Cardiac muscle cell (in vitro differentiated cells and primary cell): ENCODE results near the gene TMEM120B. TPM values are rescaled to one million over a fixed set of nuclear protein-coding genes. Genes with fewer than 3 reads are reported as not detected.

Source experiments
- DNase-seq, 2 donors: peaks; one replicate each; pipeline versions ENCODE4 v3.0.0 to v3.0.0-alpha.2; 2010 to 2017; ENCODE audit warnings: low read depth in 1 of 2, low spot score in 1 of 2
- H3K27ac ChIP-seq: fragments of 200-600 bp; sonication (generic); 2 replicates; pipeline ENCODE4 v1.5.1; 2016
- H3K27me3 ChIP-seq: fragments of 200-600 bp; sonication (generic); 2 replicates; pipeline ENCODE4 v1.6.0; 2016; ENCODE audit warnings: control low read depth
- H3K36me3 ChIP-seq: fragments of 200-600 bp; sonication (generic); 2 replicates; pipeline ENCODE4 v1.5.1; 2016; ENCODE audit warnings: control low read depth
- H3K4me1 ChIP-seq: fragments of 200-600 bp; sonication (generic); 2 replicates; pipeline ENCODE4 v1.8.1; 2017; ENCODE audit warnings: low read depth, mild to moderate bottlenecking, mixed run types
- H3K4me3 ChIP-seq: fragments of 200-600 bp; sonication (generic); 2 replicates; pipeline ENCODE4 v1.5.1; 2016; ENCODE audit warnings: mild to moderate bottlenecking
- H3K9me3 ChIP-seq: fragments of 200-600 bp; sonication (generic); 2 replicates; pipeline ENCODE4 v1.5.1; 2017; ENCODE audit warnings: low read depth, mild to moderate bottlenecking, control low read depth
- polyA plus RNA-seq: library from polyadenylated mRNA; unstranded; fragments of >200 nt; fragmentation: Nextera tagmentation; extraction: Ambion mirVana; gene quantifications from 2 replicates; pipeline ENCODE4 v1.2.1, GENCODE V29; 2016
- total RNA-seq: library from RNA; depleted of rRNA; stranded (reverse); fragments of >200 nt; gene quantifications from 2 replicates; pipeline ENCODE4 v1.2.3, GENCODE V29; 2016
- TF ChIP-seq, protein P1 (sequence below): IDR thresholded peaks from 2 replicates; pipeline ENCODE4 v1.5.1; 2012; ENCODE audit warnings: low read depth, mild to moderate bottlenecking, low read length

Gene TMEM120B
- total and polyA plus RNA-seq, 2 experiments from 2014 or later: 19.7 to 30.7 TPM

DNA sequence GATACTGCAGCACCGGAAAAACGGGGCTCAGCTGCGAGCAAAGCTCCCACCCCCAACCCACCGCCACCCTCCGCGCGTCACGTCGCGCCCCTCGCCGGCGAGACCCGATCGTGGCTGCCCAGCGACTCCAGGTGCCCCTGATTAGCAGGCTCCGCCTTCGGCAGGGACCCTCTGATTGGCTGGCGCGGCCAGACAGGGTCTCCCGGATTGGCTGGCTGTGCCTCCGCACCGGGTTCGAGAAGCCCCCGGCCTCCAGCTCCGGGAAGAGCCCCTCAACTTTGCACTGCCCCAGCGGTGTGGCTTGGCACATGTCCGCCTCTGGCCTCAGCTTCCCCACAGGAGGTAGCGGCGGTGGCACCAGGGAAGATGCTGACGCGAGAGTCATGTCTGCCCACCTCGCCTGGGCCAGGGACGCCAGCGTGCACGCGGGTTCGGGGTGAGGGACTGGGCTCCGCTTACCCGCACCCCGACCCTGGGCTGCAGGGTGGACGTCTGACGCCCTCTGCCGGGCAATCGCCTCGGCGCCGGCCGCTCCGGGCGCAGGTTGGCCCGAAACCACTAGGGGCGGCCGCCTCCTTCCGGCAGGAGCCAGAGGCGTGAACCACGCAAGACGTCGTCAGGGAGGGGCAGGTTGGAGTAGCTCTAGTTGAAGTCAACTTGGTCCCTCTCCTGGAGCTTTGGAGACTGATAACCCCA lies 81.4 kb downstream of the TMEM120B start:
- H3K27ac ChIP-seq: peak overlapping the region; percentile 49
- TF ChIP-seq, protein P1, sequence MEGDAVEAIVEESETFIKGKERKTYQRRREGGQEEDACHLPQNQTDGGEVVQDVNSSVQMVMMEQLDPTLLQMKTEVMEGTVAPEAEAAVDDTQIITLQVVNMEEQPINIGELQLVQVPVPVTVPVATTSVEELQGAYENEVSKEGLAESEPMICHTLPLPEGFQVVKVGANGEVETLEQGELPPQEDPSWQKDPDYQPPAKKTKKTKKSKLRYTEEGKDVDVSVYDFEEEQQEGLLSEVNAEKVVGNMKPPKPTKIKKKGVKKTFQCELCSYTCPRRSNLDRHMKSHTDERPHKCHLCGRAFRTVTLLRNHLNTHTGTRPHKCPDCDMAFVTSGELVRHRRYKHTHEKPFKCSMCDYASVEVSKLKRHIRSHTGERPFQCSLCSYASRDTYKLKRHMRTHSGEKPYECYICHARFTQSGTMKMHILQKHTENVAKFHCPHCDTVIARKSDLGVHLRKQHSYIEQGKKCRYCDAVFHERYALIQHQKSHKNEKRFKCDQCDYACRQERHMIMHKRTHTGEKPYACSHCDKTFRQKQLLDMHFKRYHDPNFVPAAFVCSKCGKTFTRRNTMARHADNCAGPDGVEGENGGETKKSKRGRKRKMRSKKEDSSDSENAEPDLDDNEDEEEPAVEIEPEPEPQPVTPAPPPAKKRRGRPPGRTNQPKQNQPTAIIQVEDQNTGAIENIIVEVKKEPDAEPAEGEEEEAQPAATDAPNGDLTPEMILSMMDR: peak; percentile 97
- H3K9me3 ChIP-seq: no peaks in the 10 kb centered on the region
- peak; percentile 91 to 94 for DNase-seq
- H3K36me3 ChIP-seq: peaks cover 3% of the 10 kb centered on the region
- no peaks in the 10 kb centered on the region for H3K27me3 ChIP-seq
- H3K4me3 ChIP-seq: peak overlapping the region; percentile 43
- H3K4me1 ChIP-seq: peaks cover 39% of the 10 kb centered on the region

GRCh38 chr12:121794534-121795033 lies 82.0 kb downstream of the TMEM120B start:
- TF ChIP-seq, protein P1: no peak
- Histone ChIP-seq H3K27me3 (no peaks in the 10 kb centered on the region), H3K9me3 (no peaks in the 10 kb centered on the region), H3K4me1 (peaks cover 42% of the 10 kb centered on the region), H3K36me3 (peaks cover 3% of the 10 kb centered on the region), H3K27ac (peak overlapping the region; percentile 49), H3K4me3 (no peak overlapping the region)
- no peak for DNase-seq

GRCh38 chr12:121795034-121795968 lies 82.7 kb downstream of the TMEM120B start:
- TF ChIP-seq, protein P1: peak; percentile 95
- peak; percentile 85 to 89 for DNase-seq
- Histone ChIP-seq H3K4me1 (peaks cover 40% of the 10 kb centered on the region), H3K4me3 (no peak overlapping the region), H3K27ac (peak overlapping the region; percentile 100), H3K9me3 (no peaks in the 10 kb centered on the region), H3K36me3 (peaks cover 3% of the 10 kb centered on the region), H3K27me3 (no peaks in the 10 kb centered on the region)

- no peaks in the 10 kb centered on the region for H3K27me3 ChIP-seq
Observed at GRCh38 chr12:121796855-121797751, 84.6 kb downstream of the TMEM120B start.

More at GRCh38 chr12:121796855-121797751, 84.6 kb downstream of the TMEM120B start:
- H3K4me1 ChIP-seq: peaks cover 40% of the 10 kb centered on the region
- H3K36me3 ChIP-seq: peaks cover 3% of the 10 kb centered on the region
- H3K9me3 ChIP-seq: no peaks in the 10 kb centered on the region
- TF ChIP-seq, protein P1: peak; percentile 37
- peak overlapping the region; percentile 14 for H3K4me3 ChIP-seq
- peak; percentile 89 to 94 for DNase-seq
- H3K27ac ChIP-seq: peak overlapping the region; percentile 100
